ENCODE results near the gene LARGE2.
A peak's percentile ranks its signal among the peaks of the same experiment; 100 is the strongest.

Gene LARGE2

DNA sequence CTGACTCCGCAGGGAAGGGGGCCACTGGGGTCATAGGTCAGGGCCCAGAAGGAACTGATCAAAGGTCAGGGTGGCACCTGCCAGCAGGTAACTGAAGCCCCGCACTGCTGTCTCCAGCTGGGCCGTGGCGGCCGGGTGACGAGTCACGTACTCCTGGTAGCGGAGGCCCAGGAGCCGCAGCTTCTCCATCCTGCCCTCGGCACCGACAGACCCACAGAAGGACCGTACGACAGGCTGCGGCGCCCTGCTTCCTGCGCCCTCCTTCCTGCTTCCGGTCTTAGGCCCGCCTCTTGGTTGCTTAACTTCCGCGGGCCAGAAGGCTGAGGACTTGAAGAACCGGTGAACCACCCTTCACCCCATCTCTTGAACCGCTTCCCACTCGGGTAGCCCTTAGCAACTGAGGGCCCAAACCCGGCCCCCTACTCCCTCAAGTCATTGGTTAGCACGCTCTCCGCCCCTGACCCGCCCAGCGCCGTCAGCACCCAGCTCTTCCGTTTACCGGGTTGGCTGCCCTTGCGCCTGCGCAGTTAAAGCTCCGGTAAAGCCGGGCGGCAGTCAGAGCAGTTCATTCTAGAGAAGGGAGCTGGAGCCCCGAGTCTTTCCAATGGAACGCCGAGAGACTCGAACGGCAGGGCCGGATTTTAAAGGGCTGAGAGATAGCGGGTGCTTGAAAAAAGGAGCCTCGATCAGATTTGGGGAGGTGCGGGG lies 4.7 kb upstream of the LARGE2 start, which contains the start of gene PEX16:
PEX16 (minus strand) TSS at position 255 of the 708 bp plus-strand sequence; CDS start at position 189, 66 bp downstream.
- peak; percentile 99 for DNase-seq

- peak; percentile 79 for DNase-seq
Measured at GRCh38 chr11:45918331-45918941, 4.0 kb upstream of the LARGE2 start.

GRCh38 chr11:45918962-45919675 lies 3.3 kb upstream of the LARGE2 start:
- no peak for DNase-seq

DNA sequence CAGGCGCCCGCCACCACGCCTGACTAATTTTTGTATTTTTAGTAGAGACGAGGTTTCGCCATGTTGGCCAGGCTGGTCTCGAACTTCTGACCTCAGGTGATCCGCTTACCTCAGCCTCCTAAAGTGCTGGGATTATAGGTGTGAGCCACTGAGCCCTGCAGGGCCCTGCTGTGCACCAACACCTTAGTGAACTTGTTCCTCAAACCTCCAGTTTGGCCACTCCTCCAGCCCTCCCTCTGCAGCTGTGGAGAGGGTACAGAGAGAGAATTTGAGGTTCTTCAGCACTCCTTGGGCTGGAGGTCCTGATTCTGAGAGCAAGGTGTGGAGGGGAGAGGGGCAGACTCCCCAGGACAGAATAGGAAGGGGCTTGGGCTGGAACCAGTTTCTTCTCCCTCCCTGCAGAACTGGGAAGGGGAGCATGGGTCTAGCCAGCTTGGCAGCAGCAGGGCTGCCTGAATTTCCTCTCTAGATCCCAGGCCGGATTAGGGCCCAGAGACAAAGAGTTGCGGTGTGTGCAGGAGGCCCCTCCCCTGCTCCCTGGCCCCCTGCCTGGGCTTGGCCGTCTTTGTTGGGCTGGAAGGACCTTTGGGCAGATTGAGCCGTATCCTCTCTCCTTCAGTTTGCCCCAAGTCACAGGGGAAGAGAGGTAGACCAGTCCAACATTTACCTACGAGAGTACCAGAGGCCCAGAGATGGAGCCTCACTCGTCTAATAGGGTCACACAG lies 2.5 kb upstream of the LARGE2 start:
- no peak for DNase-seq

DNA sequence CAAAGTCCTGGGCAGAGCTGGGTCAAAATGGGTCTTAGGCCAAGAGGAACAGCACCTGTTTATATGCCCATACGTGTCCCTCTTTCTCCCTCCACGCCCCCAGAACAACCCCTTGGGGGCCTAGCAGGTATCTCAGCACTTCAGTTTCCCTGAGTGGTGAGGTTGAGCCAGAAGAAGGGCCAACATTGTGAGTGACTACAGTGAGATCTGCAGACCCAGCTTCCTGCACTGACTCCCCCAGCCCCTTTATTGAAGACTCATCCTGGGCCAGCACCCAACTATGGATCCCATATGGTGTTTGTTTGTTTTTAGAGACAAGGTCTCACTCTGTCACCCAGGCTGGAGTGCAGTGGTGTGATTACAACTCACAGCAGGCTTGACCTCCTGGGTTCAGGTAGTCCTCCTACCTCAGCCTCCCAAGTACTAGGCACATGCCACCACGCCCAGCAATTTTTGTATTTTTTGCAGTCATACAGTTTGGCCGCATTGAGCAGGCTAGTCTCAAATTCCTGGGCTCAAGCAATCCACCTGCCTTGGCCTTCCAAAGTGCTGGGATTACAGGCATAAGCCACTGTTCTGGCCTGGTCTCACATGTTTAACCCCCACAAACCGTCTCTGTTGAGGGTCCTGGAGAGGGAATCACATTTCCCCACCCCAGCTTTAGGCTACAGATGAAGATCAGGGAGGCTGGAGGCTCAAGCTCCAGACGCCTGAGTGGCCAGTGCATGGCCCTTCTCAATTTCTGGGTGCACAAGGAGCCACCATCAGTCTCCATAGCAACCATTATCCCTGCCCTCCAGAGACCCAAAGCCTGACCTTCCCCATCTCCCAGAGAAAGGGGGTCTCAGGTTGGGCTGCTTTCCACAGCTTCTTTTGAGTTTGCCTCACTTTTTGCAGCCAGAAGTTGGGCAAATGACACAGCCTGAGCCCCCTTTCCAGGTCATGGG lies 1.7 kb upstream of the LARGE2 start:
- no peak for DNase-seq

DNA sequence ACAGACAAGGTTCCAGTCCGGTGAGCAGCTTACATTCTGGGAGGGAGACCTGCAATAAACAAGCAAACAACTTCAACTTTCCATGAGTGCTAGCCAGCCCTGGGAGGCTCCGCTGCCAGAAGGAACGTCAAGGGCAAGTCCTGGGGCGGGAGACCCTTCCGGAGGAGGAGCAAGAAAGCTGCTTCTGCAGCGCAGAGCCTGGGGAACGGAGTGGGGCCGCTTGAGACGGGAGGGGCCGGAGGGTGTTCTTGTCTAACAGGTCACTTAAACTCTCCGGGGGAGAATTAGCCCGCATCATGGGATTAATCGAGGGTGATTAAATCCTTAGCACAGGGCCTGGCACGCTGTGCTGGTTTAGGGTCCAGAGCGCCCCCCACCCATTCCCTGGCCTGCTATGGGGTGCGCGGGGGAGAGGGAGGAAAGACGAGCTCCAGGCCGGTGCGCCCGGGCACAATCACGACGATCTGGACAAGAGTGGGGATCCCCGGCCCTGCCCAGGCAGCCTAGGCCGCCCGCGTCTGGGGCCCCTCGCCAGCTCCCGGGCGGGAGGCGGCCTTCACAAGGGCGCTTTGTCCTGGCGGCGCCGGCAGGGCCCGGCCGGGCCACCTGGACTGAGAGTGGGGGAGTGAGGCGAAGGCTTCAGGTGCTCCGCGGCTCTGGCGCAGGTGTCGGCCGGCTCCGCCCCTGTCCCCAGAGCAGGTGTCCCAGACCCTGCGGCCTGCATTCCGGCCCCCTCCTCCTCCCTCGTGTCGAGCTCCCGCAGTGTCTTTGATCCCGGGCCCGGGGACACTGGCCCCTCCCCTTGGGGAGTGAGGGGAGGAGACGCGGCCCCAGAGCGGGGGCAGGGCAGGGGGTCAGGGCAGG lies 663 bp upstream of the LARGE2 start:
- no peak for DNase-seq

- DNase-seq: no peak
Measured at GRCh38 chr11:45924036-45924915, 1.8 kb downstream of the LARGE2 start.

DNA sequence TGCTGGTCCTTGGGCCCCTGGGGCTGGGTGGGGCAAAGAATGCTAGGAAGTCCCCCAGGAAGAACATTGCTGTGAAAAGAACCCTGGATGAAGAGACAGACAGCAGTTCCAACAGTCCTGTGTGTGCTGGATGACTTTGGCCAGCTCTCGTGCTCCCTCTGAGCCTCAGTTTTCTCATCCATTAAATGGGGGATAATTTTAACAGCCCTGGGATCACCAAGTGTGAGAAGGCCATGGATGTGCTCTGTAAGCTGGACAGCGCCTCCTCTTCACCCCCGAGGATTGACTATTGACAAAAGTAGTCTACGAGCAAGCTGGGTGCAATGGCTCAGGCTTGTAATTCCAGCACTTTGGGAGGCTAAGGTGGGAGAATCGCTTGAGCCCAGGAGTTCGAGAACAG lies 2.5 kb downstream of the LARGE2 start:
- no peak for DNase-seq

DNA sequence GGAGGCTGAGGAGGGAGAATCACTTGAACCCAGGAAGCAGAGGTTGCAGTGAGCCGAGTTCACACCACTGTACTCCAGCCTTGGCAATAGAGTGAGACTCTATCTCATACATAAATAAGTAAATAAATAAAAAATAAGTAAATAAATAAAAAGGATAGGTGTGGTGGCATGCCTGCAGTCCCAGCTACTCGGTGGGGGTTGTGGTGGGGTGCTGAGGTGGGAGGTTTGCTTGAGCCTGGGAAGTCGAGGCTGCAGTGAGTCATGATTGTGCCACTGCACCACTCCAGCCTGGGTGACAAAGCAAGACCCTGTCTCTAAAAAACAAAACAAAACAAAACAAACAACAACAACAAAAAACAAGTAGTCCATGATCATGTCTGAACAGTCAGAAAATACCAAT lies 3.1 kb downstream of the LARGE2 start:
- DNase-seq: no peak

GRCh38 chr11:45926001-45926401 lies 3.5 kb downstream of the LARGE2 start:
- no peak for DNase-seq

DNA sequence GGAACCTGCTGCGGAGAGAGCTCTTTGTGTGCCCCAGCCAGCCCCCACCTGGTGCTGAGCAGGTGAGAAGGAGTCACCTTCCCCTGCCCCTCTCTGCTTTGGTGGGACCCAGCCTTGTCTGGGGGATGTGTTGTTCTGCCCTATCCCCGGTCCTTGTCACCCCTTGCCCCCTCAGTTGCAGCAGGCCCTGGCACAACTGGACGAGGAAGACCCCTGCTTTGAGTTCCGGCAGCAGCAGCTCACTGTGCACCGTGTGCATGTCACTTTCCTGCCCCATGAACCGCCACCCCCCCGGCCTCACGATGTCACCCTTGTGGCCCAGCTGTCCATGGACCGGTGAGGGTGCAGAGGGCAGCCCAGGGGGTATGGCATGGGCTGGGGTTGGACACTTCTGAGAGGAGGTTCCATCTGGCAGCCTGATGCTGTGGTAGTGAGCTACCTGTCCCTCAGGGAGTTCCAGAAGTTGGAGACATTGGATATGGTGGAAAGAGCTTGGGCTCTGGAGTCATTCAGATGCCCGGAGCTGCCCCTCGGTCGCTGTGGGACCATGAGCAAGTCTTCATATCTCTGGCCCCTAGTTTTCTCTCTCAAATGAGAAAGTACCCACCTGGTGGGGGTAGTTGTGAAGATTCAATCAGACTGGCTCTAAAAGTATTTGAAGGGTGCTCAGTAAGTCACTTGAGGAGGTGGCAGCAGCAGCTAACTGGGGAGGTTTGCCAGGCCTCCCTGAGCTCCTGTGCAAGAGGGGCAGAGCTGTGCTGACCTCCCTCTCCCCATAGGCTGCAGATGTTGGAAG lies 4.3 kb downstream of the LARGE2 start:
- no peak for DNase-seq

DNA sequence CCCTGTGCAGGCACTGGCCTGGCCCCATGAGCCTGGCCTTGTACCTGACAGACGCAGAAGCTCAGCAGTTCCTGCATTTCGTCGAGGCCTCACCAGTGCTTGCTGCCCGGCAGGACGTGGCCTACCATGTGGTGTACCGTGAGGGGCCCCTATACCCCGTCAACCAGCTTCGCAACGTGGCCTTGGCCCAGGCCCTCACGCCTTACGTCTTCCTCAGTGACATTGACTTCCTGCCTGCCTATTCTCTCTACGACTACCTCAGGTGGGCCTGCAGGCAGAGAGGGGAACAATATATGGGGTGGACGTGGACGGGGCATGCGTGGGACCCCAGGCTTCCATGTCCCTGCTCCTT lies 4.9 kb downstream of the LARGE2 start:
- DNase-seq: no peak

- no peak for DNase-seq
Measured at GRCh38 chr11:45927684-45928413, 5.4 kb downstream of the LARGE2 start.

DNA sequence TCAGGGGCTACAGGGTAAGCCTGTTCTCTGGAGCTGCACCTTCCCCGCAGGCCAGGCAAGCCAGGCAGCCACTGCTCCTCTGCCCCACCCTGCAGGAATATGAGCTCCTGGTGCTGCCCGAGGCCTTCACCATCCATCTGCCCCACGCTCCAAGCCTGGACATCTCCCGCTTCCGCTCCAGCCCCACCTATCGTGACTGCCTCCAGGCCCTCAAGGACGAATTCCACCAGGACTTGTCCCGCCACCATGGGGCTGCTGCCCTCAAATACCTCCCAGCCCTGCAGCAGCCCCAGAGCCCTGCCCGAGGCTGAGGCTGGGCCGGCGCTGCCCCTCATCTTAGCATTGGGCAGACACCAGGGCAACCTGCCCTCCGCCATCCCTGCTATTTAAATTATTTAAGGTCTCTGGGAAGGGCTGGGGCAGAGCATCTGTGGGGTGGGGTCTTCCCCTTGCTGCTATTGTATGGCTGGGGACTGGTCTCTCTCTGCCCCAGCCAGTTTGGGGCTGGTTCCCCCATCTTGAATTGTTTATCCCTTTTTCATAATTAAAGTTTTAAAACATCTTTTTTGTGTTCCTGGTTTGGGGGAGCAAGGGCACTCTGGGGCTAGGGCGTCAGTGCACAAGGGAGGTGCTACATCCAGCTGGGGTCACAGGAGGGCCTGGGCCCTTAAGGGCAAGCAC lies 6.2 kb downstream of the LARGE2 start:
- DNase-seq: no peak

DNA sequence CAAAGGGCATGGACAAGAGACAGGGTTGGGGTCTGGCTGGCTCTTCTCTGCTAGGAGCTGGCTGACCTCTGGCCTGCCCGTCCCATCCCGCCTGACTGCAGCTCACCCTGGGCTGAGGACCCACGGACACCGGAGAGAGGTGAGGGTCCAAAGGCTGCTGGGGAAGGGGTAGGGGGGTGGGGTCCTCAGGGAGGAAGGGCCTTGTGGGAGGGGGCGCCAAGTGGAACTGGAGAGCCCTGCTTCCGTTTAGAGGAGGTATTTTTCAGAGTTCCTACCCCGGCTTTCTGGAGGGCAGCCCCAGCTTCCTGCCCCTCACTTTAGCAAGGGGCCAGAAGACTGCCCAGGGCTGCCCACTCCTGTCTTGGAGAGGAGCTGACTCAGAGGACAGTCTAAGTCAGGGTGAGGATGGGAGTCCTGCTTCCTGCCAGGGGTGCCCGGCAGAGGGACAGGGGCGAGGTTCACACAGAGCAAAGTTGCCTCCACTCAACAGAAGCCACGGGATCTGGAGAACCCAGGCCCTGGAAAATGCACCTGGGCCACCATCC lies 7.1 kb downstream of the LARGE2 start:
- no peak for DNase-seq

DNA sequence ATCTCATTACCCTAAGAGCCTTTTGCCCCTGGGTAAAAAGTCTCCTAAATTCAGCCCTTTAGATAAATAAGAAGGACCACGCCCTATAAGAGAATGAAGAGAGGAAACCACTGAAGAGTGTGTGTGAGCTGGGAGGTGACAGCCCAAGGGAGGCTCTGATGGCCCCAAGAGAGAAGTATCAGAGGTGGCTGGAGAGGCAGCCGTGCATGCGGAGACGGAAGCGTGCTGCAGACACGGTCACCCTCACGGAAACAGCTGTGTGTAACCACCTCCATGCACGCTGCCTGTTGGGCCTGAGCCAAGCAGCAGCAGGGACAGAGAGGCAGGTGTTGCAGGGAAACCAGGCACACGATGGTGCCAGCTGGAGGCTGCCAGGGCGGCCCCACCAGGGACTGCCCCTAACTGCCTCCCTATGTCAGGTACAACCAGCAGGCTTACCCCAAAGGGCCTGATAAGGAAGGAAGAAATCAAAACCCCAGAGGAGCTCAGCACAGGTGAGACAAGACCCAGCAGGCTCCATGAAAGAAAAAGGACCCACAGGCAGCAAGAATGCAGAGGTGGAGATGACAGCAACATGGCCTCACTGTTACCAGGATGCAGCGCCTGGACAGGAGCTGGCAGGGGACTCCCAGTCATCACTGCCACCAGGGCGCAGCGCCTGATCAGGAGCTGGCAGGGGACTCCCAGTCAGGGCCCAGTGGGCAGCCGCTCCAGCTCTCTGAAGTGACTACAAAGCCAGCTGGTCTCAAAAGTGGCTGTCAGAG lies 7.8 kb downstream of the LARGE2 start:
- no peak for DNase-seq

Data from inflammatory macrophage treated with lipopolysaccharide for 4 hours (primary cell).